ENCODE measurements around the gene METTL27. TPM values are rescaled to one million over a fixed set of nuclear protein-coding genes. Genes with fewer than 3 reads are reported as not detected.
A peak's percentile ranks its signal among the peaks of the same experiment; 100 is the strongest.
"Not testable (repeated sequence)": the region's sequence is repeated elsewhere in the genome, so short reads cannot be mapped to it uniquely, and the experiment has no call there.

The METTL27 gene
- total RNA-seq, 1 donor from 2014 or later, result 0.27 TPM

DNA sequence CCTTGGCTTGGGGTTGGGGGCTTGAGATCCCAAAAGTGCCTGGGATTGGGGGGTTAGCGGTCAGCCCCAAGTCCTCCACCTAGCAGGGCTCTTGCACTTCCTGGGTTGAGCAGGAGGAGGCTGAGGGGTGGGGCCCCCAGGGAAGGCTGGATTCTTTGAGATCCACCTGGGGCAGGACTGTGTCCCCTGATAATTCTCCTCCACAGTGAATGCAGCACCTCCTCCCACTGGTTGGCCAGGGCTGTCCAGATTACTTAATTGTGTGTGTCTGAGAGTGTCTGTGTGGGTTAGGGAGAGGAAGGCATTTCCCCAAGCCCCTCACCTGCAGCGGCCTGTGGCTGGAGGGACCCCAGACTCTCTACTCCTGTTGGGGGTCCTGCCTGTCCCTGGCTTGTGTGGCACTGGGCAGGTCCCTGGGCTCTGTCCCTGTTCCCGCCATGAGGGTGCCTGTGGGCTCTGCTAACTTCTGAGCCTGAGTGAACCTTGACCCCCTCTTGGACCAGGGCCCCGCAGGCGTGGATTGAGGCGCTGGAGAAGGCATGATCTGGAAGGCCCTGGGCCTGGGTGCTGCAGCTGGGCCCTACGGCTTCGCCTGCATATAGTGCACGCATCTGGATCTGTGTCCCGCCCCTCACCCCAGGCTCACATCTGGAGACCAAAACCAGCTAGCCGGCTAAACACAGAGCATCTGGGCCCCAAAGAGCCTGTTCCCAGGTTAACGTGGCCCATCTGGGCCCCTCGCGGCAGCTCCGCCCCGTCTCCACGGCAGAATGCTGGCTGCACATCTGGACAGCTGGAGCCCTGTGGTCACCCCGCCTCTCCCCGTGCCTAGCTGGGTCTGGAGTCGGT is 29.1 kb upstream of the METTL27 start:
- peak; percentile 60 for DNase-seq
- ATAC-seq, result peak; percentile 82
- intact Hi-C loops (cut with micrococcal nuclease), result loop anchor here (10.0 kb wide), 1 partner anchor 153 kb away; the partner anchor contains the start of gene ELN

DNA sequence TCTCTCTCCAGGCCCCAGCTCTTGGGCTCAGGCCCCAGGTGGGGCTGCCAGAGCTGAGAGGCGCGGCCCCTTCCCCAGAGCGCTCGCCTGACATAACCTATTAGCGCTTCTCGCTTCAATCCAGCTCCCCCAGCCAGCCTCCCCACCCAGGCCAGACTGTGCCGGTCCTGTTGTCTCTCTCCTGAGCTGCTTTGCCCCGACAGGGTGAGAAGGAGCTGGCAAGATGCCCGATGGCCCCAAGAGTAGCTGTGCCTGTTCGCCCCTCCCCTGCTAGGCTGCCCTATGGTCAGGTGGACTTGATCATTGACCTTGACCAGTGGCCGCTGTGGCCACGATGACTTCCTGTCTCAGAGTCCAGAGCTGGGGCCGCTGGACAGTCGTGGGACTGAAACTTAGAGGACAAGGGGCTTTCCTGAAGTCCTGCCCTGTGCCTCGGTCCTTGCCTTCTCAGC is 27.8 kb upstream of the METTL27 start:
- no peak for ATAC-seq
- intact Hi-C loops (cut with micrococcal nuclease), result loop anchor here (10.0 kb wide), 1 partner anchor 155 kb away; the partner anchor contains the start of gene ELN
- no peak for DNase-seq

DNA sequence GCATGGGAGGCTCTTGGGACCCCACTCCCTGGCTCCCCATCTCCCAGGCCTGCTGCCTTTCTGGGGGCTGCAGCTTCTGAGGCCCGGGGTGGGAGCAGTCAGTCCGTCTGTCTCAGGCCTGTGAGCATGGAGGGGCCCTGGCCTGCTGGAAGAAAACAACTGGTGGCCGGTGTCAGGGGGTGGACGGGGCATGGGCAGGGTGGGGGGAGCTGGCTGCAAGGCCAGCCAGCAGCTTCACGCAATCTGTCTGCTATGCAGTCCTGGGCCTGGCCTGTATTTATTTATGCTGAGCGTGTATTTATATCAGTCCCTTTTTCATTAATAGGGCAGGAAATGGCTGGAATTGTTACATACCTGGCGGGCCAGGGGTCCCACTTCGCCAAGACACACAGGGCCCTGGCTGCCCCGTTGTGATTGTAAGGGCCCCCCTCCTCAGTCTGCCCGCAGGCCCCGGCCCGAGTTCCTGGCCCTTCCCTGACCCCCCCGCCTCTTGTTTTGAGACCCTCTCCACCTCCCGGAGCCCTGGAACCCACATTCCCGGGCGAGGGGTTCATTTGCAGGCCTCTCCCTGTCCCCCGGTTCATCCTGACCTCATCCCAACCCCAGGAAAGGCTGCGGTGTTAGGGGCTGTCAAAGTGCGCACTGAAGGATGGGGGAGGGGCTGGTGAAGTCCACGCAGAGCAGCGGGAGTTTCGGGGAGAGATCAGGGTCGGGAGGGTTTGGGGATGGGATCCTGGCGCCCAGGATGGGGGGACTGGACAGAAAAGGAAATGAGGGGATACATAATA is 26.9 kb upstream of the METTL27 start:
- intact Hi-C loops (cut with micrococcal nuclease), result no loop called here
- DNase-seq (no peak), ATAC-seq (no peak)

DNA sequence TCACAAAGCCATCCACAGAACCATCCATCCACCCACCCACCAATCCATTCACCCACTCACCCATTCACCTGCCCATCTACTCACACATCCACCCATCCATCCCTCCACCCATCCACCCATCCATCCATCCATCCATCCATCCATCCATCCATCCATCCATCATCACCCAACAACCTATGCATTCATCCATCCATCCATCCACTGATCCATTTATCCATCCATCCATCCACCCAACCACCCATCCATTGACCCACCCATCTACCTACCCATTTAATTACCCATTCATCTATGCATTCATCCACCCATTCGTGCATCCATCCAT is 24.1 kb upstream of the METTL27 start:
- no peak for DNase-seq
- ATAC-seq, result no peak
- intact Hi-C loops (cut with micrococcal nuclease), result no loop called here

GRCh38 chr7:73865738-73866445 is 23.6 kb upstream of the METTL27 start:
- intact Hi-C loops (cut with micrococcal nuclease), result no loop called here
- DNase-seq, result peak; percentile 57
- ATAC-seq, result peak; percentile 77

GRCh38 chr7:73864981-73865711 is 22.8 kb upstream of the METTL27 start:
- DNase-seq, result no peak
- no peak for ATAC-seq
- intact Hi-C loops (cut with micrococcal nuclease), result no loop called here

GRCh38 chr7:73861305-73861704 is 19.0 kb upstream of the METTL27 start:
- intact Hi-C loops (cut with micrococcal nuclease), result no loop called here
- ATAC-seq, result no peak
- no peak for DNase-seq

GRCh38 chr7:73860859-73861258 is 18.5 kb upstream of the METTL27 start, which contains the start of gene TMEM270:
TSS of gene TMEM270 (plus strand) at chr7:73861159. CDS start at chr7:73861195, 36 bp downstream.
- ATAC-seq (no peak), DNase-seq (no peak)
- intact Hi-C loops (cut with micrococcal nuclease), result no loop called here

DNA sequence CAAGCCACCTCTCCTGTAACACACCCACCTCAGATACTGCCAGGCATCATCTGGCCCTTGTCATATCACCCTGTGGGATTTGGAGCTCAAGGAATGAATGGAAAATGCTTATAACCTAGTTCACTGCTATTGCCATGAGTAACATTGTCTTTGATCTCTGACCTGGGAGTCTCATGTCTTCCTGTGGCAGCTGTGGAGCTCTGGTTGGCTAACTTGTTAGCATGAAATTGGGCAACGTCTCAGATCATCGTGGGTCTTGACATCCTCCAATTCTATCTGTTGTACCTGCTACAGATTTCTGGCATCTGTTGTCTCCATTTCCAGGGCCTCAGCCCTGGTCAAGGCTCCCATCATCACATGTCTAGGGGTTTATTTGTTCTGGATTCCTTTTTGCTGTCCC is 16.5 kb upstream of the METTL27 start:
- ATAC-seq (no peak), DNase-seq (no peak)
- intact Hi-C loops (cut with micrococcal nuclease), result no loop called here

DNA sequence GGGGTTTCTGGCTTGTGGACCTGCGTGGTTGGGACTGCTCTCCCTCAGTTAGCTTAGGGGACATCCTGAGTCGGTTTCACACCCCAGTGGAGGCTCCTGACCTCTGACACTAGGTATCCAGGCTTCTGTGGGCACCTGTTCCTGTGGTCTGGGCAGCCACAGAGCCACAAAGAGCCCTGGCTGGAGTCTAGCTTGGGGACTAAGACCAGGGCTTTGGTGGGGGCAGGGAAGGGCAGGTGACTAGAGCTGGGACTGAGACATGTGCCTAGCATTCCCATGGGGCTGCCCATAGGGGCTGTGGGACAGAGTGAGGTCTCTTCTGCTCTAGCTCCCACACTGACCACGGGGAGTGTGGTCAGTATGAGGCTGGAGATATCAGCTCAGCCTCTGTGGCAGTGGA is 14.6 kb upstream of the METTL27 start:
- ATAC-seq, result no peak
- DNase-seq, result no peak
- intact Hi-C loops (cut with micrococcal nuclease), result no loop called here

DNA sequence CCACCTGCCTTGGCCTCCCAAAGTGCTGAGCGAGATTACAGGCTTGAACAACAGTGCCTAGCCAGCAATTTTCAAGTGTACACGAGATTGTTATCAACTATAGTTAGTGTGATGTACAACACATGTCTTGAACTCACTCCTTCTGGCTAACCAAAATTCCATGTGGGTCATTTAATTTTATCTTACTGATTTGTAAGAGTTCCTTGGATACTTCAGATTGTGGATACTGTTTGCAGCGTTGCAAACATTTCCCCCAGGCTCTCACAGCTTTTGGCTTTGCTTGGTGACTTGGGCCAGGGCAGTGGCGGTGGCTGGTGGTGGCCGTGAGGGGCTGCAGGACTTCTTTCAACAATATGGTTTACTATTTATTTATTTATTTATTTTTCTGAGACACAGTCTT is 10.2 kb upstream of the METTL27 start:
- intact Hi-C loops (cut with micrococcal nuclease), result no loop called here
- no peak for DNase-seq
- no peak for ATAC-seq

- ATAC-seq, result peak; percentile 79
- DNase-seq, result no peak
- intact Hi-C loops (cut with micrococcal nuclease), result no loop called here
Observed at GRCh38 chr7:73851410-73852338, 9.4 kb upstream of the METTL27 start.

DNA sequence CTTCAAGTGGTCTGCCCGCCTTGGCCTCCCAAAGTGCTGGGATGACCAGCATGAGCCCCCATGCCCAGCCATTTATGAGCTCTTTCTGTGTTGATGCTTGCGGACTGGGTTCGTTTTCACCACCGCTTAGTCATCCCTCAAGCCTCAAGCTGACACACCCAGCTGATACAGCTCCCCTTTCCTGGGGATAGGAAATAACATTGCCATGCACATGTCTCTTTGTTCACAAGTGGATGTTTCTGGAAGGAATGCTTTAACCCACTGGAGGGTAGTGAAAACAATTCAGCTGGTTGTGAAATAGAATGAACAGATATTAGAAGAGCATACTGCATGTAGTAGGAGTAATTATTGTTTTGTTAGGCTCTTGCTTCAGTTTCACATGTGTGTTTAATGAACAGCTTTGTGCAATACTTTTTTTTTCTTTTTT is 8.5 kb upstream of the METTL27 start:
- ATAC-seq, result peak; percentile 71
- intact Hi-C loops (cut with micrococcal nuclease), result no loop called here
- DNase-seq, result no peak

GRCh38 chr7:73847941-73848723 is 5.8 kb upstream of the METTL27 start:
- peak; percentile 1 for DNase-seq
- no peak for ATAC-seq
- intact Hi-C loops (cut with micrococcal nuclease), result no loop called here

DNA sequence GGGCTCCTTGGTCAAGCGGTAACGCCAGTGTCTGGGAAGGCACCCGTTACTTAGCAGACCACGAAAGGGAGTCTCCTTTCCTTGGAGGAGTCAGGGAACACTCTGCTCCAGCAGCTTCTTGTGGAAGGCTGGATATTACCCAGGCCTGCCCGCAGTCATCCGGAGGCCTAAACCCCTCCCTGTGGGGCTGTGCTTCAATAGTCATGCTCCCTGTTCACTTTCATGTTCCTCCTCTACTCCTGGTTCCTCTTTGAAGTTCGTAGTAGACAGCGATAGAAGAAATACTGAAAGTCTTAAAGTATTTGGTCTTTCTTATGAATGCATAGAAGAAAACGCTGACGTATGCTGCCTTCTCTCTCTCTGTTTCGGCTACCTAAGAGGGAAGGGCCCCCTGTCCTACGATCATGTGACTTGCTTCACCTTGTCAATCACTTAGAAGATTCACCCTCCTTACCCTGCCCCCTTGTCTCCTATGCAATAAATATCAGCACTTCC is 3.4 kb upstream of the METTL27 start:
- DNase-seq, result not testable (repeated sequence)

GRCh38 chr7:73844848-73845460 is 2.6 kb upstream of the METTL27 start:
- ATAC-seq (no peak), DNase-seq (no peak)
- intact Hi-C loops (cut with micrococcal nuclease), result no loop called here

More for the DNA sequence above, 3.4 kb upstream of the METTL27 start:
- ATAC-seq; intact Hi-C loops (cut with micrococcal nuclease): not testable (repeated sequence)

All from left ventricle myocardium superior (tissue), 1 donor.